ENCODE data around the gene INHA.

Gene INHA

DNA sequence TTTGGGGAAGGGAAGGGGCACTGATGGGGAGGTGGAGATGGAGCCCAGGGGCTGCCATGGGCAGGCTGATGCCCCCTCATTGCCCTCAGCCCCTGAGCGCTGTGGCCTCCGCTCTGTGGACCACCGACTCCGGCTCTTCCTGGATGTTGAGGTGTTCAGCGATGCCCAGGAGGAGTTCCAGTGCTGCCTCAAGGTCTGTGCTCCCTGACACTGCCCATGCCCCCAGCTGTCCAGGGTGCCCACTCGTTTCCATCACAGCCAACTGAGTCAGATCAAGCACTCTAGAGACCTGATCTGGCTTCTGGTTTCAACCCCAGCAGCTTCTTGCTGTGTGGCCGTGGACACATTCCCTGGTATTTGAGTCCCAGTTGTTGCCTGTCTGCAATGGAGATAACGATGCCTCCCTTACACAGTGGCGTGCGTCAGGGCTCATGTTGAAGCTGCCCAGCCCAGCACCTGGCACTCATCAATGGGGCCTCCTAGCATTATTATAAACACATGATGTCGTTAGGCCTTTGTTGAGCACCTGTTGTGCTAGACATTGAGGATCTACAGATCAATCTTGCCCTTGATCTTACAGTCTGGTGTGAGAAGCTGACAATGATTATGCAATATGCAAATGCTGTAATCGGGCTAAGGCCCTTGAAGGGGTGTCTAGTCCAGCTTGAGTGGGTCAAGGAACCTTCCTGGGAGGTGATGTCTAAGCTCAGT, 39.9 kb downstream of the INHA start:
- peaks cover 0 to 33% (median 27%) of the 10 kb centered on the region in 10 experiments; a peak in 17 of 20 replicates for H3K4me1 ChIP-seq
- H3K27ac ChIP-seq: no peak overlapping the region
- peaks cover 73 to 94% (median 87%) of the 10 kb centered on the region in 11 experiments for H3K36me3 ChIP-seq
- TF ChIP-seq Cebpa-rat (IDR thresholded peaks at IDR 0.05): peak in 4 of 11 experiments; percentile 8 to 43 (median 20); a peak in 2 of 22 replicates
- no peaks in the 10 kb centered on the region for H3K9me3 ChIP-seq (replicated peaks in 1 of 11)
- peak overlapping the region in 8 of 11 experiments; percentile 47 to 68 (median 56); a peak in 15 of 22 replicates for H3K4me2 ChIP-seq
- peak overlapping the region in 1 of 11 experiments; percentile 46; a peak in 1 of 22 replicates for H3K9ac ChIP-seq
- H3K27me3 ChIP-seq: no peaks in the 10 kb centered on the region
- no peak overlapping the region for H3K4me3 ChIP-seq
- peaks cover 0 to 44% (median 8%) of the 10 kb centered on the region in 11 experiments; a peak in 9 of 22 replicates for H4K20me1 ChIP-seq

DNA sequence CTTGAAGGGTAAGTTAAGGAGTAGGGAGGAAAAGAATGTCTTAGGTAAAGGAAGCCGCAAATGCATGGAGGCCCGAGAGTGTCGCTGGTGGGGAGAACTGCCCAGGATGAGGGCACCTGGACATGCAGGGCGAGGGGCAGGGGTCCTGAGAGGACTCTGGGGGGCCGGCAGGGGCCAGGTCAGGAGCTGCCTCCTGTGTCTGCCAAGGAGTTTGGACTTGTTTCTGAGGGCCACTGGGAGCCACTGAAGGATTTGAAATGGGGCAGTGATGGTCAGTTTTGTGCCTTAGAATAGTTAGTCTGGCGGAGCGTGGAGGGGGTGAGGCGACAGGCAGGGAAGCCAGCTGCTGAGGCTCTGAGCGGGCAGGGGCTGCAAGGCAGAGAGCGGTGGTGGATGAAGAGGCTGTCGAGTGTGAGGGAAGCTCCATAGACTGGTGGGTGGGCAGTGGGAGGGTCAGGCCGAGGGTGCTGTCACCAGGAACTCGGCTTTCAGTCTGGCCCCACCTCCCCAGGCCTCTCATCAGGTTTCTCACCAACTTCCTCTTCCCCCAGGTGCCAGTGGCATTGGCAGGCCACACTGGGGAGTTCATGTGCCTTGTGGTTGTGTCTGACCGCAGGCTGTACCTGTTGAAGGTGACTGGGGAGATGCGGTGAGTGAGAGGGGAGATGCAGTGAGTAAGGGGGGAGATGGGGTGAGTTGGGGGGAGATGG, 40.6 kb downstream of the INHA start:
- TF ChIP-seq Cebpa-rat (IDR thresholded peaks at IDR 0.05): no peak
- peak overlapping the region in 8 of 11 experiments; percentile 47 to 68 (median 56); a peak in 16 of 22 replicates for H3K4me2 ChIP-seq
- H3K4me3 ChIP-seq: no peak overlapping the region

DNA sequence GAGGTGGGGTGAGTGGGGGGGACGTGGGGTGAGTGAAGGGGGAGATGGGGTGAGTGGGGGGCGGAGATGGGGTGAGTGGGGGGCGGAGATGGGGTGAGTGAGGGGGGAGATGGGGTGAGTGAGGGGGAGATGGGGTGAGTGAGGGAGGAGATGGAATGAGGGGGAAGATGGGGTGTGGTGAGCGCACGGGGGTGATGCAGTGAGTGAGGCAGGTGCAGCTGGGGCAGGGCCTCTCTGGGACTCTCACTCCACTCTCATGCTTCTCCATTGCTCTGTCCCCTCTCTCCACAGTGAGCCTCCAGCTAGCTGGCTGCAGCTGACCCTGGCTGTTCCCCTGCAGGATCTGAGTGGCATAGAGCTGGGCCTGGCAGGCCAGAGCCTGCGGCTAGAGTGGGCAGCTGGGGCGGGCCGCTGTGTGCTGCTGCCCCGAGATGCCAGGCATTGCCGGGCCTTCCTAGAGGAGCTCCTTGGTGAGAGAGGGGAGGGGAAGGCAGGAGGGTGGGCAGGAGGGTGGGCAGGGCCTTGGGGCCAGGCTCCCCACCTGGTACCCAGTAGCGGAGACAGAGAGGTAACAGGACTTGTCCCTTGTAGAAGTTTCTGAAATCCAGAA, 41.5 kb downstream of the INHA start:
- H3K4me2 ChIP-seq: no peak overlapping the region; a peak in 1 of 22 replicates
- no peak overlapping the region for H3K4me3 ChIP-seq
- H4K20me1 ChIP-seq: peaks cover 0 to 40% (median 8%) of the 10 kb centered on the region in 11 experiments; a peak in 9 of 22 replicates
- H3K9me3 ChIP-seq (replicated peaks in 1 of 11): no peaks in the 10 kb centered on the region
- H3K9ac ChIP-seq: no peak overlapping the region; a peak in 1 of 22 replicates
- H3K36me3 ChIP-seq: peaks cover 59 to 81% (median 73%) of the 10 kb centered on the region in 11 experiments
- no peaks in the 10 kb centered on the region for H3K27me3 ChIP-seq
- H3K4me1 ChIP-seq: peaks cover 0 to 28% (median 24%) of the 10 kb centered on the region in 10 experiments; a peak in 17 of 20 replicates
- no peak for TF ChIP-seq Cebpa-rat (IDR thresholded peaks at IDR 0.05)
- H3K27ac ChIP-seq: no peak overlapping the region

More for the DNA sequence above, 40.6 kb downstream of the INHA start:
- Histone ChIP-seq H3K27ac (no peak overlapping the region), H3K9me3 (replicated peaks in 1 of 11) (no peaks in the 10 kb centered on the region), H3K27me3 (no peaks in the 10 kb centered on the region), H3K36me3 (peaks cover 67 to 90% (median 81%) of the 10 kb centered on the region in 11 experiments), H3K4me1 (peaks cover 0 to 31% (median 27%) of the 10 kb centered on the region in 10 experiments; a peak in 17 of 20 replicates), H4K20me1 (peaks cover 0 to 44% (median 8%) of the 10 kb centered on the region in 11 experiments; a peak in 9 of 22 replicates), H3K9ac (peak overlapping the region in 2 of 11 experiments; percentile 19 to 46; a peak in 2 of 22 replicates)

DNA sequence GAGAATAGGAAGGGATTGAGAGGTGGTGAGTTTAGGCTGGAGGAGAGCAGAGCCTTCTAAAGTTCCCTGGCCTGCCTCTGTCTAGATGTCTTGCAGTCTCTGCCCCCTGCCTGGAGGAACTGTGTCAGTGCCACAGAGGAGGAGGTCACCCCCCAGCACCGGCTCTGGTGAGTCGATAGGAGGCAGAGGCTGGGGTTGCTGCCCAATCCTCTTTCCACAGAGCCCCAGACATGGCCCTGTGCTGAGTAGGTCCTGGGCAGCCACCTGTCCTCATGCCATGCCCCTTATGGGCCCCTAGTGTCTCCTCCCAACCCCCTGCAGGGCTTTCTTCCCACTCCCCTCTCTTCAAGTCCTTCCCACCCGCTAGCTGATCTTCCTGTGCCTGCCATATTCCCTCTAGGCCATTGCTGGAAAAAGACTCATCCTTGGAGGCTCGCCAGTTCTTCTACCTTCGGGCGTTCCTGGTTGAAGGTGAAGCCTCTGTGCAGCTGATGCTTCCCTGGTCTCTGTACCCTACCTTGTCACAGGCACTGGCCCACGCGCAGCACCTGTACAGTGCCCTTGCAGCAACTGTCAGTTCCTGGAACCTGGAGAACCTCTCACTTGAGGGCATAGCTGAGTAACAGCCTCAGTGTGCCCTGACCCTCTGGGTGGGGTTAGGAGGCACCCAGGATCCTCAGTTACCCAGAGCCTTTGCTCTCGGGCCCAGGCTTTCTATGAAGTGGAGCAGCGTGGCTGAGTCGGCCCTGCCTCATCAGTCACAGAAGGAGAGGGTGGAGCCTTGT, 42.2 kb downstream of the INHA start:
- Histone ChIP-seq H3K27me3 (no peaks in the 10 kb centered on the region), H3K27ac (no peak overlapping the region), H3K4me3 (no peak overlapping the region), H3K4me1 (peaks cover 0 to 28% (median 24%) of the 10 kb centered on the region in 10 experiments; a peak in 17 of 20 replicates), H3K9ac (peak overlapping the region in 1 of 11 experiments; percentile 33; a peak in 2 of 22 replicates), H4K20me1 (peaks cover 0 to 33% (median 8%) of the 10 kb centered on the region in 11 experiments; a peak in 8 of 22 replicates), H3K4me2 (peak overlapping the region in 7 of 11 experiments; percentile 1 to 47 (median 32); a peak in 10 of 22 replicates), H3K9me3 (replicated peaks in 1 of 11) (no peaks in the 10 kb centered on the region), H3K36me3 (peaks cover 52 to 74% (median 66%) of the 10 kb centered on the region in 11 experiments)
- no peak for TF ChIP-seq Cebpa-rat (IDR thresholded peaks at IDR 0.05)

DNA sequence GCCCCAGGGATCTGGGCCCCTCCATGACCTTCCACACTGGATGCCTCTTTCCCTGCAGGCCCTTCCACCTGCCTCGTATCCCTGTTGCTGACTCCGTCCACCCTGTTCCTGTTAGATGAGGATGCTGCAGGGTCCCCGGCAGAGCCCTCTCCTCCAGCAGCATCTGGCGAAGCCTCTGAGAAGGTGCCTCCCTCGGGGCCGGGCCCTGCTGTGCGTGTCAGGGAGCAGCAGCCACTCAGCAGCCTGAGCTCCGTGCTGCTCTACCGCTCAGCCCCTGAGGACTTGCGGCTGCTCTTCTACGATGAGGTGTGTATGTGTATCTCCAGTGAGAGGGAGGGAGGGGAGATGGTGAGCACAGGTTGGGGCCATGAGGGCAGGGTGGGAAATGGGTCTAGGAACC, 42.9 kb downstream of the INHA start:
- no peak overlapping the region for H3K27ac ChIP-seq
- H4K20me1 ChIP-seq: peaks cover 0 to 30% (median 8%) of the 10 kb centered on the region in 11 experiments; a peak in 7 of 22 replicates
- TF ChIP-seq Cebpa-rat (IDR thresholded peaks at IDR 0.05): no peak
- peaks cover 44 to 67% (median 58%) of the 10 kb centered on the region in 11 experiments for H3K36me3 ChIP-seq
- H3K27me3 ChIP-seq: no peaks in the 10 kb centered on the region
- no peak overlapping the region for H3K9ac ChIP-seq
- peak overlapping the region in 6 of 11 experiments; percentile 17 to 47 (median 34); a peak in 9 of 22 replicates for H3K4me2 ChIP-seq
- H3K4me1 ChIP-seq: peaks cover 0 to 28% (median 24%) of the 10 kb centered on the region in 10 experiments; a peak in 17 of 20 replicates
- H3K4me3 ChIP-seq: no peak overlapping the region
- no peaks in the 10 kb centered on the region for H3K9me3 ChIP-seq (replicated peaks in 1 of 11)

DNA sequence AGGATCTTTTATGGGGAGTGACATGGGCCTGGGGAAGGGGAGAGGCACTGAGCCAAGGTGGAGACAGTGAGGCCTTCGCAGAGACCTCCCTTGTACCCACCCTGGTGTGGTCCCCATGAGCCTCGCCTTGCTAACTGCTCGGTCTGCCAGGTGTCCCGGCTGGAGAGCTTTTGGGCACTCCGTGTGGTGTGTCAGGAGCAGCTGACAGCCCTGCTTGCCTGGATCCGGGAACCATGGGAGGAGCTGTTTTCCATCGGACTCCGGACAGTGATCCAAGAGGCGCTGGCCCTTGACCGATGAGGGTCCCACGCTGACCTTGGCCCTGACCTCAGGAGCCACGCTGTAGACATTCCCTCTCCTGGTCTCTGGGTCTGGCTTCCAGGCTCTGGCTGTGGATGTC, 43.8 kb downstream of the INHA start:
- H3K4me2 ChIP-seq: no peak overlapping the region
- no peak overlapping the region for H3K4me3 ChIP-seq
- no peak for TF ChIP-seq Cebpa-rat (IDR thresholded peaks at IDR 0.05)
- peaks cover 0 to 30% (median 8%) of the 10 kb centered on the region in 11 experiments; a peak in 6 of 22 replicates for H4K20me1 ChIP-seq
- no peaks in the 10 kb centered on the region for H3K9me3 ChIP-seq (replicated peaks in 1 of 11)
- no peak overlapping the region for H3K27ac ChIP-seq
- peaks cover 0 to 28% (median 24%) of the 10 kb centered on the region in 10 experiments; a peak in 17 of 20 replicates for H3K4me1 ChIP-seq
- H3K36me3 ChIP-seq: peaks cover 37 to 58% (median 49%) of the 10 kb centered on the region in 11 experiments
- H3K27me3 ChIP-seq: no peaks in the 10 kb centered on the region
- H3K9ac ChIP-seq: no peak overlapping the region

DNA sequence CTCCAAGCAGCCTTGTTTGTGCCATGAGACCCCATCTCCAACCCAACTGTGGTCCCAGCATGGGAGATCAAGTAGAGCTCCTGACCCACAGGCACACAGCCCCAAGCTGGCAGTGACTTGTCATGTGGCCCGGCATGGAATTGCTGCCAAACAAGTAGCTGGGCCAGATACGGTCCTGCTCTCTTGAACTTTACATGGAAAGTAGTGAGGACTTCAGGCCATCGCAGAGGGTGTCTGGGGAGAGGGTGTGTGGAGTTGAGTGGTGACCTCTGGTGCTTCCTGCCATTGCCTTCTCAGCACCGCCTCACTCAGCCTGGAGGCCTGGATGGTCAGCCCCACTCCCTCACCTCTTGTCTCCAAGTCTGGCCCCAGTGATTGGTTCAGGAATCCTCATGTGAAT, 44.4 kb downstream of the INHA start:
- no peaks in the 10 kb centered on the region for H3K27me3 ChIP-seq
- no peak for TF ChIP-seq Cebpa-rat (IDR thresholded peaks at IDR 0.05)
- H3K4me1 ChIP-seq: peaks cover 1 to 28% (median 24%) of the 10 kb centered on the region in 10 experiments; a peak in 18 of 20 replicates
- H3K9ac ChIP-seq: no peak overlapping the region
- no peaks in the 10 kb centered on the region for H3K9me3 ChIP-seq (replicated peaks in 1 of 11)
- no peak overlapping the region for H3K4me2 ChIP-seq
- H4K20me1 ChIP-seq: peaks cover 0 to 26% (median 8%) of the 10 kb centered on the region in 11 experiments; a peak in 6 of 22 replicates
- no peak overlapping the region for H3K4me3 ChIP-seq
- H3K27ac ChIP-seq: no peak overlapping the region
- H3K36me3 ChIP-seq: peaks cover 31 to 52% (median 43%) of the 10 kb centered on the region in 11 experiments

DNA sequence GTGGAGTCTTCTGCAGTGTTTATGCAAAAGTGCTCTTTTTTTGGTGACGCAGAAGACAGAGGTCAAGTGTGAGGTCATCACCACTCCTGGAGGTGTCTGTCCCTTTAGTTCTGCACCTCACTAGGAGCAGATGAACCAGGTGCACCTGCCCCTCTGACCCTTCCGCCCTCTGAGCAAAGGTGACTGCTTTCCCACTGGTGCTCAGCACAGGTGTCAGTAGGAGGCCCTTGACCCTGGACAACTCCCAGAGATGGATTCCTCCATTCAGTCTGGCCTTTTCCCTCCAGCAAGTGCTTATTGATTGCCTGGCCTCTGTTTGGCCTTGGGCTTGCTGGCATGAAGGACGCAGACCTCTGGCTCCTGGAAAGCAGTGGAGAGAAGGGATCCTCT, 46.6 kb downstream of the INHA start:
- no peak overlapping the region for H3K9ac ChIP-seq
- no peak overlapping the region for H3K27ac ChIP-seq
- H3K27me3 ChIP-seq: no peaks in the 10 kb centered on the region
- H3K4me1 ChIP-seq: peaks cover 0 to 16% (median 10%) of the 10 kb centered on the region in 10 experiments; a peak in 10 of 20 replicates
- H3K4me3 ChIP-seq: no peak overlapping the region
- no peaks in the 10 kb centered on the region for H3K9me3 ChIP-seq (replicated peaks in 1 of 11)
- TF ChIP-seq Cebpa-rat (IDR thresholded peaks at IDR 0.05): no peak
- H3K4me2 ChIP-seq: no peak overlapping the region
- peaks cover 20 to 36% (median 31%) of the 10 kb centered on the region in 11 experiments for H3K36me3 ChIP-seq
- peaks cover 0 to 15% (median 0%) of the 10 kb centered on the region in 11 experiments; a peak in 4 of 22 replicates for H4K20me1 ChIP-seq
